Measurements from ENCODE around the gene CHP1.
"Not testable (repeated sequence)": the region's sequence is repeated elsewhere in the genome, so short reads cannot be mapped to it uniquely, and the experiment has no call there.

CHP1 gene

GRCh38 chr15:41258750-41259471, 27.8 kb downstream of the CHP1 start:
- peak in 1 of 2 experiments; percentile 63 for DNase-seq (ENCODE audit: low read depth in 1 of 2, low spot score in 1 of 2)
- Histone ChIP-seq H3K27me3 (ENCODE audit: insufficient read depth, poor library complexity, severe bottlenecking) (no peaks in the 10 kb centered on the region), H3K4me3 (replicated peaks; ENCODE audit: insufficient read depth, low read length) (no peak overlapping the region), H3K27ac (replicated peaks) (peak overlapping the region; percentile 45)
- TF ChIP-seq SPI1 (IDR thresholded peaks at IDR 0.05; ENCODE audit: borderline replicate concordance, low read depth): peak; percentile 97
- no peak for TF ChIP-seq POLR2AphosphoS5 (IDR thresholded peaks at IDR 0.05; ENCODE audit: low read depth)
- no peak for TF ChIP-seq GABPA (IDR thresholded peaks at IDR 0.05; ENCODE audit: low read depth)
- TF ChIP-seq, protein P1, sequence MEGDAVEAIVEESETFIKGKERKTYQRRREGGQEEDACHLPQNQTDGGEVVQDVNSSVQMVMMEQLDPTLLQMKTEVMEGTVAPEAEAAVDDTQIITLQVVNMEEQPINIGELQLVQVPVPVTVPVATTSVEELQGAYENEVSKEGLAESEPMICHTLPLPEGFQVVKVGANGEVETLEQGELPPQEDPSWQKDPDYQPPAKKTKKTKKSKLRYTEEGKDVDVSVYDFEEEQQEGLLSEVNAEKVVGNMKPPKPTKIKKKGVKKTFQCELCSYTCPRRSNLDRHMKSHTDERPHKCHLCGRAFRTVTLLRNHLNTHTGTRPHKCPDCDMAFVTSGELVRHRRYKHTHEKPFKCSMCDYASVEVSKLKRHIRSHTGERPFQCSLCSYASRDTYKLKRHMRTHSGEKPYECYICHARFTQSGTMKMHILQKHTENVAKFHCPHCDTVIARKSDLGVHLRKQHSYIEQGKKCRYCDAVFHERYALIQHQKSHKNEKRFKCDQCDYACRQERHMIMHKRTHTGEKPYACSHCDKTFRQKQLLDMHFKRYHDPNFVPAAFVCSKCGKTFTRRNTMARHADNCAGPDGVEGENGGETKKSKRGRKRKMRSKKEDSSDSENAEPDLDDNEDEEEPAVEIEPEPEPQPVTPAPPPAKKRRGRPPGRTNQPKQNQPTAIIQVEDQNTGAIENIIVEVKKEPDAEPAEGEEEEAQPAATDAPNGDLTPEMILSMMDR (IDR thresholded peaks at IDR 0.05; ENCODE audit: insufficient read depth, low read length): no peak
- TF ChIP-seq, protein P2, sequence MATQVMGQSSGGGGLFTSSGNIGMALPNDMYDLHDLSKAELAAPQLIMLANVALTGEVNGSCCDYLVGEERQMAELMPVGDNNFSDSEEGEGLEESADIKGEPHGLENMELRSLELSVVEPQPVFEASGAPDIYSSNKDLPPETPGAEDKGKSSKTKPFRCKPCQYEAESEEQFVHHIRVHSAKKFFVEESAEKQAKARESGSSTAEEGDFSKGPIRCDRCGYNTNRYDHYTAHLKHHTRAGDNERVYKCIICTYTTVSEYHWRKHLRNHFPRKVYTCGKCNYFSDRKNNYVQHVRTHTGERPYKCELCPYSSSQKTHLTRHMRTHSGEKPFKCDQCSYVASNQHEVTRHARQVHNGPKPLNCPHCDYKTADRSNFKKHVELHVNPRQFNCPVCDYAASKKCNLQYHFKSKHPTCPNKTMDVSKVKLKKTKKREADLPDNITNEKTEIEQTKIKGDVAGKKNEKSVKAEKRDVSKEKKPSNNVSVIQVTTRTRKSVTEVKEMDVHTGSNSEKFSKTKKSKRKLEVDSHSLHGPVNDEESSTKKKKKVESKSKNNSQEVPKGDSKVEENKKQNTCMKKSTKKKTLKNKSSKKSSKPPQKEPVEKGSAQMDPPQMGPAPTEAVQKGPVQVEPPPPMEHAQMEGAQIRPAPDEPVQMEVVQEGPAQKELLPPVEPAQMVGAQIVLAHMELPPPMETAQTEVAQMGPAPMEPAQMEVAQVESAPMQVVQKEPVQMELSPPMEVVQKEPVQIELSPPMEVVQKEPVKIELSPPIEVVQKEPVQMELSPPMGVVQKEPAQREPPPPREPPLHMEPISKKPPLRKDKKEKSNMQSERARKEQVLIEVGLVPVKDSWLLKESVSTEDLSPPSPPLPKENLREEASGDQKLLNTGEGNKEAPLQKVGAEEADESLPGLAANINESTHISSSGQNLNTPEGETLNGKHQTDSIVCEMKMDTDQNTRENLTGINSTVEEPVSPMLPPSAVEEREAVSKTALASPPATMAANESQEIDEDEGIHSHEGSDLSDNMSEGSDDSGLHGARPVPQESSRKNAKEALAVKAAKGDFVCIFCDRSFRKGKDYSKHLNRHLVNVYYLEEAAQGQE (IDR thresholded peaks at IDR 0.05; ENCODE audit: insufficient replicate concordance, low read depth): no peak

- H3K27ac ChIP-seq (replicated peaks): no peak overlapping the region
Measured at GRCh38 chr15:41259546-41260189, 28.6 kb downstream of the CHP1 start.

DNA sequence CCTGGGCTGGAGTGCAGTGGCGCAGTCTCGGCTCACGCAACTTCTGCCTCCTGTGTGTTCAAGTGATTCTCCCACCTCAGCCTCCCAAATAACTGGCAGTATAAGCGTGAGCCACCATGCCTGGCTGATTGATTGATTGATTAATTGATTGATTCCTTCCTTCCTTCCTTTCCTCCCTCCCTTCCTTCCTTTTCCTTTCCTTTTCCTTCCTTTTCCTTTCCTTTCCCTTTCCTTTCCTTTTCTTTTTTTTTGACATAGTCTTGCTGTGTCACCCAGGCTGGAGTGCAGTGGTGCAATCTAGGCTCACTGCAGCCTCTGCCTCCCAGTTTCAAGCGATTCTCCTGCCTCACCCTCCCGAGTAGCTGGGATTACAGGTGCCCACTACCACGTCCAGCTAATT, 29.9 kb downstream of the CHP1 start:
- H3K4me3 ChIP-seq (replicated peaks; ENCODE audit: insufficient read depth, low read length); DNase-seq (ENCODE audit: low read depth in 1 of 2, low spot score in 1 of 2); H3K27me3 ChIP-seq (ENCODE audit: insufficient read depth, poor library complexity, severe bottlenecking); H3K27ac ChIP-seq (replicated peaks): not testable (repeated sequence)

More at GRCh38 chr15:41259546-41260189, 28.6 kb downstream of the CHP1 start:
- no peak for DNase-seq (ENCODE audit: low read depth in 1 of 2, low spot score in 1 of 2)
- TF ChIP-seq GABPA (IDR thresholded peaks at IDR 0.05; ENCODE audit: low read depth): no peak
- TF ChIP-seq, protein P2 (IDR thresholded peaks at IDR 0.05; ENCODE audit: insufficient replicate concordance, low read depth): no peak
- Histone ChIP-seq H3K4me3 (replicated peaks; ENCODE audit: insufficient read depth, low read length) (no peak overlapping the region), H3K27me3 (ENCODE audit: insufficient read depth, poor library complexity, severe bottlenecking) (no peaks in the 10 kb centered on the region)

- Histone ChIP-seq H3K27ac (replicated peaks) (no peak overlapping the region), H3K27me3 (ENCODE audit: insufficient read depth, poor library complexity, severe bottlenecking) (no peaks in the 10 kb centered on the region), H3K4me3 (replicated peaks; ENCODE audit: insufficient read depth, low read length) (no peak overlapping the region)
- DNase-seq (ENCODE audit: low read depth in 1 of 2, low spot score in 1 of 2): no peak
- TF ChIP-seq POLR2AphosphoS5 (IDR thresholded peaks at IDR 0.05; ENCODE audit: low read depth): no peak
- TF ChIP-seq, protein P2 (IDR thresholded peaks at IDR 0.05; ENCODE audit: insufficient replicate concordance, low read depth): no peak
- no peak for TF ChIP-seq SPI1 (IDR thresholded peaks at IDR 0.05; ENCODE audit: borderline replicate concordance, low read depth)
- TF ChIP-seq GABPA (IDR thresholded peaks at IDR 0.05; ENCODE audit: low read depth): no peak
- TF ChIP-seq, protein P1 (IDR thresholded peaks at IDR 0.05; ENCODE audit: insufficient read depth, low read length): no peak
Measured at GRCh38 chr15:41262571-41262970, 31.5 kb downstream of the CHP1 start.

Data from HL-60 (cell line).